22Rv1 (cell line): ENCODE data around the gene CDS1.

ENCODE experiments used
- ZFX ChIP-seq: fragments of 450-650 bp; IDR thresholded peaks from 2 replicates; pipeline ENCODE4 v1.6.1; 2017; ENCODE audit warnings: antibody characterized with exemption, borderline replicate concordance
- TF ChIP-seq, protein P1 (sequence below): fragments of 450-650 bp; IDR thresholded peaks from 2 replicates; pipeline ENCODE4 v1.5.1; 2017; ENCODE audit warnings: mild to moderate bottlenecking

GRCh38 chr4:84651499-84651898, 68.6 kb downstream of the CDS1 start:
- TF ChIP-seq, protein P1, sequence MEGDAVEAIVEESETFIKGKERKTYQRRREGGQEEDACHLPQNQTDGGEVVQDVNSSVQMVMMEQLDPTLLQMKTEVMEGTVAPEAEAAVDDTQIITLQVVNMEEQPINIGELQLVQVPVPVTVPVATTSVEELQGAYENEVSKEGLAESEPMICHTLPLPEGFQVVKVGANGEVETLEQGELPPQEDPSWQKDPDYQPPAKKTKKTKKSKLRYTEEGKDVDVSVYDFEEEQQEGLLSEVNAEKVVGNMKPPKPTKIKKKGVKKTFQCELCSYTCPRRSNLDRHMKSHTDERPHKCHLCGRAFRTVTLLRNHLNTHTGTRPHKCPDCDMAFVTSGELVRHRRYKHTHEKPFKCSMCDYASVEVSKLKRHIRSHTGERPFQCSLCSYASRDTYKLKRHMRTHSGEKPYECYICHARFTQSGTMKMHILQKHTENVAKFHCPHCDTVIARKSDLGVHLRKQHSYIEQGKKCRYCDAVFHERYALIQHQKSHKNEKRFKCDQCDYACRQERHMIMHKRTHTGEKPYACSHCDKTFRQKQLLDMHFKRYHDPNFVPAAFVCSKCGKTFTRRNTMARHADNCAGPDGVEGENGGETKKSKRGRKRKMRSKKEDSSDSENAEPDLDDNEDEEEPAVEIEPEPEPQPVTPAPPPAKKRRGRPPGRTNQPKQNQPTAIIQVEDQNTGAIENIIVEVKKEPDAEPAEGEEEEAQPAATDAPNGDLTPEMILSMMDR: no peak
- TF ChIP-seq ZFX: no peak
